HepG2 (cell line): ENCODE results near the gene SLC51B.

Source experiments
- CC2D1A ChIP-seq: sonication (generic); formaldehyde crosslinking; IDR thresholded peaks from 2 replicates; pipeline ENCODE4 v1.8.1; 2023; ENCODE audit warnings: mild to moderate bottlenecking, missing genetic modification reagents
- MEIS1 ChIP-seq: sonication (generic); formaldehyde crosslinking; IDR thresholded peaks from 2 replicates; pipeline ENCODE4 v1.9.0; 2021; ENCODE audit warnings: mild to moderate bottlenecking, missing genetic modification reagents, moderate library complexity, borderline replicate concordance
- NCOA1 ChIP-seq: sonication (generic); formaldehyde crosslinking; IDR thresholded peaks from 2 replicates; pipeline ENCODE4 v1.9.0; 2021; ENCODE audit warnings: missing genetic modification reagents
- SETDB1 ChIP-seq: sonication (generic); formaldehyde crosslinking; IDR thresholded peaks from 2 replicates; pipeline ENCODE4 v1.5.1; 2020; ENCODE audit warnings: missing genetic modification reagents, mild to moderate bottlenecking, borderline replicate concordance
- ZNF549 ChIP-seq: sonication (generic); formaldehyde crosslinking; IDR thresholded peaks from 2 replicates; pipeline ENCODE4 v1.5.0; 2020; ENCODE audit warnings: missing genetic modification reagents
- ZNF660 ChIP-seq: sonication (generic); formaldehyde crosslinking; IDR thresholded peaks from 2 replicates; pipeline ENCODE4 v1.5.1; 2020; ENCODE audit warnings: mild to moderate bottlenecking, low read depth, missing genetic modification reagents, borderline replicate concordance
- ZSCAN9 ChIP-seq: IDR thresholded peaks from 2 replicates; pipeline ENCODE4 v1.6.1; 2016; ENCODE audit warnings: borderline replicate concordance

DNA sequence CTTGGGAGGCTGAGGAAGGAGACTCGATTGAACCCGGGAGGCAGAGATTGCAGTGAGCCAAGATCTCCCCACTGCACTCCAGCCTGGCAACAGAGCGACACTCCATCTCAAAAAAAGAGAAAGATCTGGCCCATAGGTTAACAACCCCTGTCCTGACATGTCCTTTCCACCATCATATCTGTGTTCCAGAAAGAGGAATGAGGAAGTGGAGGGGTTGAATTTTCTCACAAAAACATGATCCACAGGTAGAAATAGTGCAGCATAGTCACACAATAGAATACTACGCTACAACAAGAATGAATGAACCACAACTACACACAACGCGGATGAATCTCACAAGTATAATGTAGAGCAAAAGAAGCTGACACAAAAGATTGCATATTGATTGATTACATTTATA, 4.7 kb upstream of the SLC51B start:
- TF ChIP-seq NCOA1 (no peak), MEIS1 (CRISPR knock-in tag) (no peak), ZNF549 (no peak), CC2D1A (CRISPR knock-in tag) (no peak), SETDB1 (CRISPR knock-in tag) (no peak), ZSCAN9 (CRISPR knock-in tag) (no peak), ZNF660 (no peak)
